Ishikawa (cell line): Measurements from ENCODE around the gene KATNAL1.

ENCODE experiments used
- CEBPB ChIP-seq: IDR thresholded peaks from 2 replicates; pipeline ENCODE4 v1.6.1; 2012
- CREB1 ChIP-seq: IDR thresholded peaks from 2 replicates; pipeline ENCODE4 v1.6.1; 2012; ENCODE audit warnings: low read depth
- EGR1 ChIP-seq: IDR thresholded peaks from 2 replicates; pipeline ENCODE4 v1.6.1; 2012
- EP300 ChIP-seq: IDR thresholded peaks from 2 replicates; pipeline ENCODE4 v1.6.1; 2012; ENCODE audit warnings: borderline replicate concordance
- FOXM1 ChIP-seq: IDR thresholded peaks from 2 replicates; pipeline ENCODE4 v1.6.1; 2012; ENCODE audit warnings: low read depth, borderline replicate concordance
- MAX ChIP-seq: IDR thresholded peaks from 2 replicates; pipeline ENCODE4 v1.6.1; 2012
- NFIC ChIP-seq: IDR thresholded peaks from 2 replicates; pipeline ENCODE4 v1.6.1; 2012
- RAD21 ChIP-seq: IDR thresholded peaks from 2 replicates; pipeline ENCODE4 v1.6.1; 2012; ENCODE audit warnings: low read depth
- TAF1 ChIP-seq: IDR thresholded peaks from 2 replicates; pipeline ENCODE4 v1.6.1; 2012; ENCODE audit warnings: low read depth, mild to moderate bottlenecking
- TCF12 ChIP-seq: IDR thresholded peaks from 2 replicates; pipeline ENCODE4 v1.6.1; 2012; ENCODE audit warnings: low read depth
- TEAD4 ChIP-seq: IDR thresholded peaks from 2 replicates; pipeline ENCODE4 v1.6.1; 2012
- YY1 ChIP-seq: IDR thresholded peaks from 2 replicates; pipeline ENCODE4 v1.6.1; 2012; ENCODE audit warnings: low read depth
- ZBTB7A ChIP-seq: IDR thresholded peaks from 2 replicates; pipeline ENCODE4 v1.6.1; 2012; ENCODE audit warnings: low read depth
- TF ChIP-seq, protein P1 (sequence below): IDR thresholded peaks from 2 replicates; pipeline ENCODE4 v1.6.1; 2012
- TF ChIP-seq, protein P2 (sequence below): IDR thresholded peaks from 2 replicates; pipeline ENCODE4 v1.6.1; 2012; ENCODE audit warnings: low read depth, mild to moderate bottlenecking

The KATNAL1 gene

GRCh38 chr13:30332456-30333143, 25.2 kb upstream of the KATNAL1 start:
- no peak for TF ChIP-seq EP300
- no peak for TF ChIP-seq TEAD4
- TF ChIP-seq YY1, result no peak
- no peak for TF ChIP-seq EGR1
- TF ChIP-seq ZBTB7A, result no peak
- no peak for TF ChIP-seq CREB1
- TF ChIP-seq, protein P1, sequence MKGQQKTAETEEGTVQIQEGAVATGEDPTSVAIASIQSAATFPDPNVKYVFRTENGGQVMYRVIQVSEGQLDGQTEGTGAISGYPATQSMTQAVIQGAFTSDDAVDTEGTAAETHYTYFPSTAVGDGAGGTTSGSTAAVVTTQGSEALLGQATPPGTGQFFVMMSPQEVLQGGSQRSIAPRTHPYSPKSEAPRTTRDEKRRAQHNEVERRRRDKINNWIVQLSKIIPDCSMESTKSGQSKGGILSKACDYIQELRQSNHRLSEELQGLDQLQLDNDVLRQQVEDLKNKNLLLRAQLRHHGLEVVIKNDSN, result no peak
- TF ChIP-seq TAF1, result no peak
- no peak for TF ChIP-seq FOXM1
- no peak for TF ChIP-seq RAD21
- no peak for TF ChIP-seq MAX
- TF ChIP-seq NFIC, result no peak

DNA sequence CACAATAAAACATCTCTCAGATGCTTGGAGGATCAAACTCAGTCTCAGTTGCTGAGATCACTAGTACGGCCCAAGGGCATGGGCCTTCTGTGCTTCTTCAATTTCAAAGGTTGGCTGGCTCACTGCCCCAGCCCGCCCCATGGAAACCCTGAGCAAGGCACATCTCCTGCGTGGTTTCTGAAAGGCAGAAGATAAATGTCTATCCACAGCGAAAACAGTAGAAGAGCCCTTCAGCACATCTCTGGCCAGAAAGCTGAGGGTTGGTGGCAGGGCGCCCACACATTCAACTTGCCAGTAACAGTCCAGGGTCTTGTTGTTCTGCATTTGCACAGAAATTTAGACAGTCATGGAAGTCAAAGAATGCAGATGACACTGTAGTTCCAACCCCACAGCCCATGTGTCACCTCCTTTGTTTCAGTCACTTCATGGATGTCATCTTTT, 24.0 kb upstream of the KATNAL1 start:
- TF ChIP-seq FOXM1 (no peak), TCF12 (no peak), EP300 (no peak), TEAD4 (no peak), YY1 (no peak), MAX (no peak), EGR1 (no peak), CEBPB (no peak), RAD21 (no peak), NFIC (no peak), TAF1 (no peak), CREB1 (no peak)

- TF ChIP-seq TCF12, result no peak
These were observed 21.7 kb upstream of the KATNAL1 start for GRCh38 chr13:30329009-30329585.

GRCh38 chr13:30325668-30326067, 18.3 kb upstream of the KATNAL1 start:
- TF ChIP-seq CREB1, result no peak

DNA sequence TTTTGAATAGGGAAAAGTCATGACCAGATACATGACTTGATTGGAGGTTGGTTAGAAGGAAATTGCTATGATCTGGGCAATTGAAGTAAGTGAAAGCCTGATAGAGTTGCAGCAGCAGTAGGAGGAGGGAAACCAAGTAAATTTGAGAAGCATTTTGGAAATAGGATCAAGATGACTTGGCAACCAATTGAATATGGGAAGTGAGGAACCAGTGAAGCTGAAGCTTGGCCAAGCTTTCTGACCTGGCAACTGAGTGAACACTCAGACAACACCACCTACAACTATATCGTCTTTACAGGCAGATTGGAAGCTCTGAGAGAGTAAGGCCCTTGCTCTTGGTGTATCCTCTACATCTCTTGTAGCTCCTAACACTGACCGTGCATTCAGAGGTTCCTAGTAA, 16.2 kb upstream of the KATNAL1 start:
- no peak for TF ChIP-seq NFIC
- TF ChIP-seq CEBPB, result no peak
- TF ChIP-seq EGR1, result no peak
- no peak for TF ChIP-seq TAF1
- no peak for TF ChIP-seq RAD21
- no peak for TF ChIP-seq ZBTB7A
- TF ChIP-seq YY1, result no peak
- TF ChIP-seq, protein P2, sequence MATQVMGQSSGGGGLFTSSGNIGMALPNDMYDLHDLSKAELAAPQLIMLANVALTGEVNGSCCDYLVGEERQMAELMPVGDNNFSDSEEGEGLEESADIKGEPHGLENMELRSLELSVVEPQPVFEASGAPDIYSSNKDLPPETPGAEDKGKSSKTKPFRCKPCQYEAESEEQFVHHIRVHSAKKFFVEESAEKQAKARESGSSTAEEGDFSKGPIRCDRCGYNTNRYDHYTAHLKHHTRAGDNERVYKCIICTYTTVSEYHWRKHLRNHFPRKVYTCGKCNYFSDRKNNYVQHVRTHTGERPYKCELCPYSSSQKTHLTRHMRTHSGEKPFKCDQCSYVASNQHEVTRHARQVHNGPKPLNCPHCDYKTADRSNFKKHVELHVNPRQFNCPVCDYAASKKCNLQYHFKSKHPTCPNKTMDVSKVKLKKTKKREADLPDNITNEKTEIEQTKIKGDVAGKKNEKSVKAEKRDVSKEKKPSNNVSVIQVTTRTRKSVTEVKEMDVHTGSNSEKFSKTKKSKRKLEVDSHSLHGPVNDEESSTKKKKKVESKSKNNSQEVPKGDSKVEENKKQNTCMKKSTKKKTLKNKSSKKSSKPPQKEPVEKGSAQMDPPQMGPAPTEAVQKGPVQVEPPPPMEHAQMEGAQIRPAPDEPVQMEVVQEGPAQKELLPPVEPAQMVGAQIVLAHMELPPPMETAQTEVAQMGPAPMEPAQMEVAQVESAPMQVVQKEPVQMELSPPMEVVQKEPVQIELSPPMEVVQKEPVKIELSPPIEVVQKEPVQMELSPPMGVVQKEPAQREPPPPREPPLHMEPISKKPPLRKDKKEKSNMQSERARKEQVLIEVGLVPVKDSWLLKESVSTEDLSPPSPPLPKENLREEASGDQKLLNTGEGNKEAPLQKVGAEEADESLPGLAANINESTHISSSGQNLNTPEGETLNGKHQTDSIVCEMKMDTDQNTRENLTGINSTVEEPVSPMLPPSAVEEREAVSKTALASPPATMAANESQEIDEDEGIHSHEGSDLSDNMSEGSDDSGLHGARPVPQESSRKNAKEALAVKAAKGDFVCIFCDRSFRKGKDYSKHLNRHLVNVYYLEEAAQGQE, result no peak
- TF ChIP-seq EP300, result no peak
- TF ChIP-seq, protein P1, result no peak
- no peak for TF ChIP-seq TCF12
- no peak for TF ChIP-seq CREB1
- no peak for TF ChIP-seq MAX
- no peak for TF ChIP-seq FOXM1
- TF ChIP-seq TEAD4, result no peak

- TF ChIP-seq CREB1, result no peak
- TF ChIP-seq MAX, result no peak
- no peak for TF ChIP-seq EP300
- no peak for TF ChIP-seq TEAD4
- TF ChIP-seq EGR1, result no peak
- no peak for TF ChIP-seq TAF1
- TF ChIP-seq, protein P2, result no peak
- no peak for TF ChIP-seq FOXM1
- no peak for TF ChIP-seq TCF12
- no peak for TF ChIP-seq ZBTB7A
- no peak for TF ChIP-seq RAD21
- TF ChIP-seq YY1, result no peak
- TF ChIP-seq CEBPB, result no peak
- TF ChIP-seq, protein P1, result no peak
- TF ChIP-seq NFIC, result no peak
These were observed 15.1 kb upstream of the KATNAL1 start for GRCh38 chr13:30322428-30322827.
